K562 (cell line): ENCODE results near the gene HDLBP. TPM values are rescaled to one million over a fixed set of nuclear protein-coding genes. Genes with fewer than 3 reads are reported as not detected.

Source experiments
- BCOR ChIP-seq: fragments of 450-650 bp; IDR thresholded peaks from 2 replicates; pipeline ENCODE4 v1.6.1; 2016
- ERF ChIP-seq: fragments of 450-650 bp; formaldehyde crosslinking; IDR thresholded peaks from 2 replicates; pipeline ENCODE4 v1.4.0; 2020; ENCODE audit warnings: mild to moderate bottlenecking, mixed read lengths
- FOXK1 ChIP-seq: sonication (generic); formaldehyde crosslinking; IDR thresholded peaks from 2 replicates; pipeline ENCODE4 v1.8.0; 2022; ENCODE audit warnings: missing genetic modification reagents, mild to moderate bottlenecking, borderline replicate concordance
- FOXM1 ChIP-seq, 2 experiments: fragments of 450-650 bp in 1 of 2; sonication (generic) in 1 of 2; formaldehyde crosslinking in 1 of 2; IDR thresholded peaks; 2 replicates each; pipeline versions ENCODE4 v1.6.1 to v1.9.0; 2017 to 2022; ENCODE audit warnings: low read depth in 2 of 2, mild to moderate bottlenecking in 2 of 2, missing genetic modification reagents in 1 of 2, moderate library complexity in 1 of 2
- SP2 ChIP-seq: IDR thresholded peaks from 2 replicates; pipeline ENCODE4 v1.6.1; 2011; ENCODE audit warnings: mild to moderate bottlenecking, low read depth, low read length, moderate library complexity; ENCODE audit not compliant: poor library complexity, severe bottlenecking; ENCODE audit errors: extremely low read depth
- polyA plus RNA-seq, 8 experiments: library from polyadenylated mRNA; depleted of rRNA in 4 of 8; stranded (reverse) in 5 of 8; unstranded in 3 of 8; fragments of >200 nt; fragmentation: Nextera tagmentation in 2 of 8; fragmentation: Illumina TruSeq in 1 of 8; extraction: Ambion mirVana in 2 of 8; extraction: Trizol in 1 of 8; gene quantifications; 2 replicates each; pipeline versions ENCODE4 v1.2.1 to v1.2.3, GENCODE V29; 2011 to 2014; ENCODE audit warnings: inconsistent platforms in 1 of 8, missing spikeins in 1 of 8
- total RNA-seq, 7 experiments: library from RNA; depleted of rRNA in 6 of 7; stranded (reverse); fragments of >200 nt in 6 of 7; fragmentation: Illumina TruSeq in 2 of 7; extraction: Trizol in 2 of 7; gene quantifications; 2 replicates each; pipeline versions ENCODE4 v1.2.1 to v1.2.3, GENCODE V29; 2011 to 2021; ENCODE audit warnings: low replicate concordance in 1 of 7
- TF ChIP-seq, protein P1 (sequence below): fragments of 450-650 bp; IDR thresholded peaks from 2 replicates; pipeline ENCODE4 v1.6.1; 2016; ENCODE audit warnings: mild to moderate bottlenecking, moderate library complexity
- TF ChIP-seq, protein P2 (sequence below), 2 experiments: fragments of 450-650 bp in 1 of 2; sonication (generic) in 1 of 2; formaldehyde crosslinking; conservative IDR thresholded peaks; 2 replicates each; pipeline versions ENCODE4 v1.4.0 to v1.8.1; 2020 to 2022; ENCODE audit warnings: mild to moderate bottlenecking in 1 of 2, missing genetic modification reagents in 1 of 2
- TF ChIP-seq, protein P3 (sequence below): sonication (generic); formaldehyde crosslinking; IDR thresholded peaks from 2 replicates; pipeline ENCODE4 v1.8.0; 2022; ENCODE audit warnings: mild to moderate bottlenecking, missing genetic modification reagents
- TF ChIP-seq, protein P4 (sequence below): IDR thresholded peaks from 2 replicates; pipeline ENCODE4 v1.6.1; 2014; ENCODE audit warnings: antibody characterized with exemption

HDLBP gene
- total and polyA plus RNA-seq, 9 of the 15 experiments (the other 6 are each of a cell fraction or from before 2014, with no cell fraction given), result 24.4 to 378 (median 146) TPM

DNA sequence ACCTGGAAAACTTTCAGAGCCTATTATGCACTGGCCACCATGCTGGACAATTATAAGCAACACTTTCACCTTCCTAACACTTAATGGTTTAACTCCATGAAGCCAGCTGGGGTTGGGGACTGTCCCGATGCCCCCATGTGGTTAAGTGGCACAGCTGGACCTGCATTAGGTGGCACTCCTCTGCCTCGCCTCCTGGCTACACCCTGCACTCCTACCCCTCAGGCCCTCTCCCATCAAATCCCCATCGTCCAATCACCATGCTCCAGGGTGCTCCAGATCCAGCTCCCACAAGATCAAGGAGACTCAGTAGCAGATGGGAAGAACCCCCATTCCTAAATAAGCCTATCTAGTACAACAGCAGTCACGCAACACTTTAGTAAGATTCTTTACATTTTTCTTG, 53.8 kb downstream of the HDLBP start (continued):
- TF ChIP-seq, protein P1, sequence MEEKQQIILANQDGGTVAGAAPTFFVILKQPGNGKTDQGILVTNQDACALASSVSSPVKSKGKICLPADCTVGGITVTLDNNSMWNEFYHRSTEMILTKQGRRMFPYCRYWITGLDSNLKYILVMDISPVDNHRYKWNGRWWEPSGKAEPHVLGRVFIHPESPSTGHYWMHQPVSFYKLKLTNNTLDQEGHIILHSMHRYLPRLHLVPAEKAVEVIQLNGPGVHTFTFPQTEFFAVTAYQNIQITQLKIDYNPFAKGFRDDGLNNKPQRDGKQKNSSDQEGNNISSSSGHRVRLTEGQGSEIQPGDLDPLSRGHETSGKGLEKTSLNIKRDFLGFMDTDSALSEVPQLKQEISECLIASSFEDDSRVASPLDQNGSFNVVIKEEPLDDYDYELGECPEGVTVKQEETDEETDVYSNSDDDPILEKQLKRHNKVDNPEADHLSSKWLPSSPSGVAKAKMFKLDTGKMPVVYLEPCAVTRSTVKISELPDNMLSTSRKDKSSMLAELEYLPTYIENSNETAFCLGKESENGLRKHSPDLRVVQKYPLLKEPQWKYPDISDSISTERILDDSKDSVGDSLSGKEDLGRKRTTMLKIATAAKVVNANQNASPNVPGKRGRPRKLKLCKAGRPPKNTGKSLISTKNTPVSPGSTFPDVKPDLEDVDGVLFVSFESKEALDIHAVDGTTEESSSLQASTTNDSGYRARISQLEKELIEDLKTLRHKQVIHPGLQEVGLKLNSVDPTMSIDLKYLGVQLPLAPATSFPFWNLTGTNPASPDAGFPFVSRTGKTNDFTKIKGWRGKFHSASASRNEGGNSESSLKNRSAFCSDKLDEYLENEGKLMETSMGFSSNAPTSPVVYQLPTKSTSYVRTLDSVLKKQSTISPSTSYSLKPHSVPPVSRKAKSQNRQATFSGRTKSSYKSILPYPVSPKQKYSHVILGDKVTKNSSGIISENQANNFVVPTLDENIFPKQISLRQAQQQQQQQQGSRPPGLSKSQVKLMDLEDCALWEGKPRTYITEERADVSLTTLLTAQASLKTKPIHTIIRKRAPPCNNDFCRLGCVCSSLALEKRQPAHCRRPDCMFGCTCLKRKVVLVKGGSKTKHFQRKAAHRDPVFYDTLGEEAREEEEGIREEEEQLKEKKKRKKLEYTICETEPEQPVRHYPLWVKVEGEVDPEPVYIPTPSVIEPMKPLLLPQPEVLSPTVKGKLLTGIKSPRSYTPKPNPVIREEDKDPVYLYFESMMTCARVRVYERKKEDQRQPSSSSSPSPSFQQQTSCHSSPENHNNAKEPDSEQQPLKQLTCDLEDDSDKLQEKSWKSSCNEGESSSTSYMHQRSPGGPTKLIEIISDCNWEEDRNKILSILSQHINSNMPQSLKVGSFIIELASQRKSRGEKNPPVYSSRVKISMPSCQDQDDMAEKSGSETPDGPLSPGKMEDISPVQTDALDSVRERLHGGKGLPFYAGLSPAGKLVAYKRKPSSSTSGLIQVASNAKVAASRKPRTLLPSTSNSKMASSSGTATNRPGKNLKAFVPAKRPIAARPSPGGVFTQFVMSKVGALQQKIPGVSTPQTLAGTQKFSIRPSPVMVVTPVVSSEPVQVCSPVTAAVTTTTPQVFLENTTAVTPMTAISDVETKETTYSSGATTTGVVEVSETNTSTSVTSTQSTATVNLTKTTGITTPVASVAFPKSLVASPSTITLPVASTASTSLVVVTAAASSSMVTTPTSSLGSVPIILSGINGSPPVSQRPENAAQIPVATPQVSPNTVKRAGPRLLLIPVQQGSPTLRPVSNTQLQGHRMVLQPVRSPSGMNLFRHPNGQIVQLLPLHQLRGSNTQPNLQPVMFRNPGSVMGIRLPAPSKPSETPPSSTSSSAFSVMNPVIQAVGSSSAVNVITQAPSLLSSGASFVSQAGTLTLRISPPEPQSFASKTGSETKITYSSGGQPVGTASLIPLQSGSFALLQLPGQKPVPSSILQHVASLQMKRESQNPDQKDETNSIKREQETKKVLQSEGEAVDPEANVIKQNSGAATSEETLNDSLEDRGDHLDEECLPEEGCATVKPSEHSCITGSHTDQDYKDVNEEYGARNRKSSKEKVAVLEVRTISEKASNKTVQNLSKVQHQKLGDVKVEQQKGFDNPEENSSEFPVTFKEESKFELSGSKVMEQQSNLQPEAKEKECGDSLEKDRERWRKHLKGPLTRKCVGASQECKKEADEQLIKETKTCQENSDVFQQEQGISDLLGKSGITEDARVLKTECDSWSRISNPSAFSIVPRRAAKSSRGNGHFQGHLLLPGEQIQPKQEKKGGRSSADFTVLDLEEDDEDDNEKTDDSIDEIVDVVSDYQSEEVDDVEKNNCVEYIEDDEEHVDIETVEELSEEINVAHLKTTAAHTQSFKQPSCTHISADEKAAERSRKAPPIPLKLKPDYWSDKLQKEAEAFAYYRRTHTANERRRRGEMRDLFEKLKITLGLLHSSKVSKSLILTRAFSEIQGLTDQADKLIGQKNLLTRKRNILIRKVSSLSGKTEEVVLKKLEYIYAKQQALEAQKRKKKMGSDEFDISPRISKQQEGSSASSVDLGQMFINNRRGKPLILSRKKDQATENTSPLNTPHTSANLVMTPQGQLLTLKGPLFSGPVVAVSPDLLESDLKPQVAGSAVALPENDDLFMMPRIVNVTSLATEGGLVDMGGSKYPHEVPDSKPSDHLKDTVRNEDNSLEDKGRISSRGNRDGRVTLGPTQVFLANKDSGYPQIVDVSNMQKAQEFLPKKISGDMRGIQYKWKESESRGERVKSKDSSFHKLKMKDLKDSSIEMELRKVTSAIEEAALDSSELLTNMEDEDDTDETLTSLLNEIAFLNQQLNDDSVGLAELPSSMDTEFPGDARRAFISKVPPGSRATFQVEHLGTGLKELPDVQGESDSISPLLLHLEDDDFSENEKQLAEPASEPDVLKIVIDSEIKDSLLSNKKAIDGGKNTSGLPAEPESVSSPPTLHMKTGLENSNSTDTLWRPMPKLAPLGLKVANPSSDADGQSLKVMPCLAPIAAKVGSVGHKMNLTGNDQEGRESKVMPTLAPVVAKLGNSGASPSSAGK, result no peak
- TF ChIP-seq, protein P2, sequence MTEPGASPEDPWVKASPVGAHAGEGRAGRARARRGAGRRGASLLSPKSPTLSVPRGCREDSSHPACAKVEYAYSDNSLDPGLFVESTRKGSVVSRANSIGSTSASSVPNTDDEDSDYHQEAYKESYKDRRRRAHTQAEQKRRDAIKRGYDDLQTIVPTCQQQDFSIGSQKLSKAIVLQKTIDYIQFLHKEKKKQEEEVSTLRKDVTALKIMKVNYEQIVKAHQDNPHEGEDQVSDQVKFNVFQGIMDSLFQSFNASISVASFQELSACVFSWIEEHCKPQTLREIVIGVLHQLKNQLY (CRISPR knock-in tag; conservative IDR thresholded peaks at IDR 0.05), result no peak
- TF ChIP-seq FOXM1 (IDR thresholded peaks at IDR 0.05; ENCODE audit: low read depth) (no peak), FOXM1 (CRISPR knock-in tag; IDR thresholded peaks at IDR 0.05; ENCODE audit: low read depth) (no peak), FOXK1 (no peak), BCOR (no peak), SP2 (no peak), ERF (CRISPR knock-in tag) (no peak)
- TF ChIP-seq, protein P3, sequence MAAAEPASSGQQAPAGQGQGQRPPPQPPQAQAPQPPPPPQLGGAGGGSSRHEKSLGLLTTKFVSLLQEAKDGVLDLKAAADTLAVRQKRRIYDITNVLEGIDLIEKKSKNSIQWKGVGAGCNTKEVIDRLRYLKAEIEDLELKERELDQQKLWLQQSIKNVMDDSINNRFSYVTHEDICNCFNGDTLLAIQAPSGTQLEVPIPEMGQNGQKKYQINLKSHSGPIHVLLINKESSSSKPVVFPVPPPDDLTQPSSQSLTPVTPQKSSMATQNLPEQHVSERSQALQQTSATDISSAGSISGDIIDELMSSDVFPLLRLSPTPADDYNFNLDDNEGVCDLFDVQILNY, result no peak
- TF ChIP-seq, protein P4, sequence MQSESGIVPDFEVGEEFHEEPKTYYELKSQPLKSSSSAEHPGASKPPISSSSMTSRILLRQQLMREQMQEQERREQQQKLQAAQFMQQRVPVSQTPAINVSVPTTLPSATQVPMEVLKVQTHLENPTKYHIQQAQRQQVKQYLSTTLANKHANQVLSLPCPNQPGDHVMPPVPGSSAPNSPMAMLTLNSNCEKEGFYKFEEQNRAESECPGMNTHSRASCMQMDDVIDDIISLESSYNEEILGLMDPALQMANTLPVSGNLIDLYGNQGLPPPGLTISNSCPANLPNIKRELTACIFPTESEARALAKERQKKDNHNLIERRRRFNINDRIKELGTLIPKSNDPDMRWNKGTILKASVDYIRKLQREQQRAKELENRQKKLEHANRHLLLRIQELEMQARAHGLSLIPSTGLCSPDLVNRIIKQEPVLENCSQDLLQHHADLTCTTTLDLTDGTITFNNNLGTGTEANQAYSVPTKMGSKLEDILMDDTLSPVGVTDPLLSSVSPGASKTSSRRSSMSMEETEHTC, result no peak
